Heart left ventricle (tissue), 16 donors: Measurements from ENCODE around the gene TRUB1. TPM values are rescaled to one million over a fixed set of nuclear protein-coding genes. Genes with fewer than 3 reads are reported as not detected.

Experiments used
- ATAC-seq, 4 donors: fragments of 200-7000 bp; cut with Tn5 transposase; one replicate each; pipeline ENCODE4 v1.9.1; 2020 to 2022; ENCODE audit warnings: moderate library complexity in 4 of 4, mild to moderate bottlenecking in 3 of 4, moderate number of reproducible peaks in 1 of 4
- DNase-seq, 5 donors: peaks; one replicate each; pipeline ENCODE4 v3.0.0-alpha.2; 2020
- H3K27ac ChIP-seq, 12 donors: fragments of 200-600 bp; sonication (generic) in 4 of 12; one replicate each; pipeline versions ENCODE4 v1.5.0 to v1.8.0; 2016 to 2022; ENCODE audit warnings: mild to moderate bottlenecking in 2 of 12
- H3K27me3 ChIP-seq, 9 donors: fragments of 200-600 bp; sonication (generic) in 2 of 9; one replicate each; pipeline versions ENCODE4 v1.5.1 to v1.8.0; 2016 to 2022; ENCODE audit warnings: mild to moderate bottlenecking in 3 of 9
- H3K36me3 ChIP-seq, 9 donors: fragments of 200-600 bp; sonication (generic) in 2 of 9; one replicate each; pipeline versions ENCODE4 v1.5.0 to v1.8.0; 2018 to 2022; ENCODE audit warnings: mild to moderate bottlenecking in 2 of 9
- H3K4me1 ChIP-seq, 12 donors: fragments of 200-600 bp; sonication (generic) in 4 of 12; one replicate each; pipeline versions ENCODE4 v1.5.0 to v1.8.0; 2016 to 2022; ENCODE audit warnings: mild to moderate bottlenecking in 3 of 12
- H3K4me3 ChIP-seq, 12 donors: fragments of 200-600 bp; sonication (generic) in 4 of 12; one replicate each; pipeline versions ENCODE4 v1.5.0 to v1.8.0; 2017 to 2022; ENCODE audit warnings: mild to moderate bottlenecking in 9 of 12, moderate library complexity in 4 of 12
- H3K9me3 ChIP-seq, 12 donors: fragments of 200-600 bp; sonication (generic) in 4 of 12; one replicate each; pipeline versions ENCODE4 v1.5.0 to v1.8.0; 2016 to 2022; ENCODE audit warnings: mild to moderate bottlenecking in 1 of 12
- POLR2A ChIP-seq, 2 donors: fragments of 450-650 bp; IDR thresholded peaks; one replicate each; pipeline ENCODE4 v1.6.1; 2017; ENCODE audit warnings: antibody characterized with exemption in 2 of 2, mild to moderate bottlenecking in 2 of 2, moderate library complexity in 2 of 2
- WGBS, 4 donors: extraction: QIAGEN DNeasy Blood & Tissue Kit in 2 of 4; methylation state at CpG; one replicate each; pipeline versions ENCODE4 v1.1.5 to v1.1.7; 2013 to 2018; 5-methylcytosine and 5-hydroxymethylcytosine counted together
- intact Hi-C, 10 donors: fragments of 100-400 bp; cut with DNase I; formaldehyde crosslinking; loops; one replicate each; pipeline versions ENCODE4 v1.11.1 to v1.14.2; 2022
- polyA plus RNA-seq, 2 donors: library from polyadenylated mRNA; stranded (reverse); fragments of 200-250 nt; gene quantifications; one replicate each; pipeline ENCODE4 v1.2.3, GENCODE V29; 2013
- total RNA-seq, 9 donors: library from RNA; depleted of rRNA in 2 of 9; stranded (reverse); fragments of >200 nt in 2 of 9; fragmentation: NEBNext Ultra II Directional in 3 of 9; extraction: Animal tissue kit (Norgen Biotek cat#: 25700) in 3 of 9; gene quantifications; one replicate each; pipeline versions ENCODE4 v1.1.0 to v1.2.4, GENCODE V29; 2016 to 2023
- TF ChIP-seq, protein P1 (sequence below), 12 donors: fragments of 200-600 bp; sonication (generic) in 4 of 12; IDR thresholded peaks; one replicate each; pipeline versions ENCODE4 v1.5.0 to v1.8.0; 2018 to 2022; ENCODE audit warnings: antibody characterized with exemption in 12 of 12, mild to moderate bottlenecking in 5 of 12
- donor health status: ischemic (EF 13 %, LVEDD 7.1; RV severe dilation, severe dysfunction).
- donor health status: healthy with polysubstance abuse.
- donor health status: DM: no; HTN: yes; CAD: no.
- donor health status: DM: no; HTN: no; CAD: no.
- donor health status: ischemic (EF 25% LVEDD 6.9; RV normal size, moderate dysfunction).
- donor health status: ischemic (EF 25% LVEDD 5.7; RV mildly dilated, moderate dysfunction).
- donor health status: healthy.
- donor health status: DM: yes; HTN: yes; CAD: no.
- donor health status: ischemic (EF 35%, LVEDD 5.7; RV mildly dilated, moderate dysfunction).
- donor health status: nonischemic (EF 11% LVEDD 7.7; RV severe dilation, severe dysfunction).
- donor health status: DM: yes; HTN: yes; CAD: no.
- donor health status: PGD.
- donor health status: ischemic (EF 29% LVEDD 5.4; RV normal size, mild dysfunction).
- donor health status: nonischemic (EF 23%, LVEDD 6.1; RV moderate dilation, normal function).

TRUB1 gene
- total and polyA plus RNA-seq, 11 donors, result 4.9 to 31.7 (median 16.1) TPM

DNA sequence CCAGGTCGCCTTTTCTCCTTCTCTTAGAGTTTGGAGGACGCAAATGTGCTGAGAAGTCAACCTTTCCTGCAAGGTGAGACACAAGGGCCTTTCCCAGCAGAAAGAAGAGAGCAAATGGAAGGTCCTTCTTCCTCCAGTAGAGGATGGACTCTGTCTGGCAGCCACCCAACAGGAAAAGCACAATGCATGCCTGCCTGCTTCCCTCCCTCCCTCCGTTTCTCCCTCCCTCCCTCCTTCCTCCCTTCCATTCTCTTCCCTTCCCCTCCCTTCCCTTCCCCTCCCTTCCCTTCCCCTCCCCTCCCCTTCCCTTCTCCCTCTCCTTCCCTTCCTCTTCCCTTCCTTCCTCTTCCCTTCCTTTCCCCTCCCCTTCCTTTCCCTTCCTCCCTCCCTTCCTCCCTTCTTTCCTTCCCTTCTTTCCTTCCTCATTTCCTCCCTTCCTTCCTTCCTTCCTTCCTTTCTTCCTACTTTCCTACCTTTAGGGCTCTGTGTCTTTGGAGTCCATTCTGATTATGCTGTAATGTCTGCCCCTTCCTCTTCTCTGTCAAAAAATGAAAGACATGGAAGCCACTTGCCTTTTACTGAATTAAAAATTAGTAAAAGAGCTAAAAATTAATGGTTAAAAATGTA is 66.4 kb downstream of the TRUB1 start:
- 67 to 79% (median 76%) methylated on average over 3 of the region's 3 CpGs for WGBS, 4 donors
- intact Hi-C loops, result no loop called here
- DNase-seq (no peak), ATAC-seq (no peak)
- no peaks in the 10 kb centered on the region for H3K36me3 ChIP-seq
- H3K27me3 ChIP-seq, result peaks cover 0 to 4% (median 0%) of the 10 kb centered on the region in 9 donors
- H3K27ac ChIP-seq, result no peak overlapping the region
- H3K4me3 ChIP-seq, result no peak overlapping the region
- TF ChIP-seq, protein P1, sequence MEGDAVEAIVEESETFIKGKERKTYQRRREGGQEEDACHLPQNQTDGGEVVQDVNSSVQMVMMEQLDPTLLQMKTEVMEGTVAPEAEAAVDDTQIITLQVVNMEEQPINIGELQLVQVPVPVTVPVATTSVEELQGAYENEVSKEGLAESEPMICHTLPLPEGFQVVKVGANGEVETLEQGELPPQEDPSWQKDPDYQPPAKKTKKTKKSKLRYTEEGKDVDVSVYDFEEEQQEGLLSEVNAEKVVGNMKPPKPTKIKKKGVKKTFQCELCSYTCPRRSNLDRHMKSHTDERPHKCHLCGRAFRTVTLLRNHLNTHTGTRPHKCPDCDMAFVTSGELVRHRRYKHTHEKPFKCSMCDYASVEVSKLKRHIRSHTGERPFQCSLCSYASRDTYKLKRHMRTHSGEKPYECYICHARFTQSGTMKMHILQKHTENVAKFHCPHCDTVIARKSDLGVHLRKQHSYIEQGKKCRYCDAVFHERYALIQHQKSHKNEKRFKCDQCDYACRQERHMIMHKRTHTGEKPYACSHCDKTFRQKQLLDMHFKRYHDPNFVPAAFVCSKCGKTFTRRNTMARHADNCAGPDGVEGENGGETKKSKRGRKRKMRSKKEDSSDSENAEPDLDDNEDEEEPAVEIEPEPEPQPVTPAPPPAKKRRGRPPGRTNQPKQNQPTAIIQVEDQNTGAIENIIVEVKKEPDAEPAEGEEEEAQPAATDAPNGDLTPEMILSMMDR (IDR thresholded peaks at IDR 0.05), result no peak
- no peak for TF ChIP-seq POLR2A (IDR thresholded peaks at IDR 0.05)
- no peaks in the 10 kb centered on the region for H3K9me3 ChIP-seq
- peaks cover 0 to 7% (median 0%) of the 10 kb centered on the region in 12 donors for H3K4me1 ChIP-seq

DNA sequence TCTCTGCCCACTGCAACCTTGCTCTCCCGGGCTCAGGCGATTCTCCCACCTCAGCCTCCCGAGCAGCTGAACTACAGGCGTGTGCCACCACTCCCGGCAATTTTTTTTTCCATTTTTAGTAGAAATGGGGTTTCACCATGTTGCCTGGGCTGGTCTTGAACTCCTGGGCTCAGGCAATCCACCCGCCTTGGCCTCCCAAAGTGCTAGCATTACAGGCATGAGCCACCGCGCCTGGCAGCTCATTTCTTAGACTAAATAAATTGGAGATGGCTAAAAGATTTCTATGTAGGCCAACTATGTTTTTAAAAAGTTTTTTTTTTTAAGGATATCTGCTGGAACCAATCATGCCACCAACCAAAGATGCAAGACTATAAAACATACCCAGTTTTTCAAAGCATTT is 67.8 kb downstream of the TRUB1 start:
- Histone ChIP-seq H3K36me3 (no peaks in the 10 kb centered on the region), H3K27ac (no peak overlapping the region), H3K9me3 (no peaks in the 10 kb centered on the region), H3K27me3 (peaks cover 0 to 5% (median 0%) of the 10 kb centered on the region in 9 donors), H3K4me3 (no peak overlapping the region), H3K4me1 (peaks cover 0 to 7% (median 0%) of the 10 kb centered on the region in 12 donors)
- intact Hi-C loops, result no loop called here
- TF ChIP-seq, protein P1 (IDR thresholded peaks at IDR 0.05), result no peak
- no peak for TF ChIP-seq POLR2A (IDR thresholded peaks at IDR 0.05)
- no peak for ATAC-seq
- 92 to 97% (median 94%) methylated on average over 8 of the region's 8 CpGs for WGBS, 4 donors
- no peak for DNase-seq

DNA sequence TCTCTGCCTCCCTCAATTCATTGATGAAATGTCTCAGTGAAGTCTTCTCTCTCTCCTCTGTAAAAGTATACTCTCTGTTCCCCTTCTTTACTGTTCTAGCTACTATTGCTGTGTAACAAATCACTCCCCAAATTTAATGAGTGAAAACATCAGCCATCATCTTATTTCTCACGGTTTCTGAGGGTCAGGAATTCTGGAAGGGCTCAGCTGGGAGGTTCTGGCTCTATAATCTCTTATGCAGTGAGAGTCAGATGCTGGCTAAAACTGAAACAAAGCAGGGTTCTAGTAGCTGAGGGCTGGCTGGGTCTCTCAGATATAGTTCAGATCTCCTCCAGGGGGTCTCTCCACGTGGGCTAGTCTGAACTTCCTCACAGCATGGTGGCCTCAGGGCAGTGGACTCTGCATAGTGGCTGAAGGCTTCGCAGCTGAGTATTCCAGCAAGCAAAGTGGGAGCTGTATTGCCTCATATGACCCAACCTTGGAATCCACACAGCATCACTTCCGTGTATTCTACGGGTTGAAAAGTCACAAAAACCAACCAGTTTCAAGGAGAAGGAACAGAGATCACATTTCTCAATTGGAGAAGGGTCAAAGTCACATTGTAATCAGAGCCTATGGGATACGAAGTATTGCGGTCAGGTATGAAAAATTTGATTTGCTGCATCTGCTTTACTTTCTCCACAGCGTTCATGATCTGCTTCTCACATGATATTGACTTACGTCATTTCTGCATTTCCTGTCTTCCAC is 80.4 kb downstream of the TRUB1 start:
- no peak for TF ChIP-seq POLR2A (IDR thresholded peaks at IDR 0.05)
- TF ChIP-seq, protein P1 (IDR thresholded peaks at IDR 0.05), result no peak
- WGBS, 4 donors, result 77 to 81% (median 79%) methylated on average over 9 of the region's 9 CpGs
- intact Hi-C loops, result no loop called here
- DNase-seq, result no peak
- no peak overlapping the region for H3K4me3 ChIP-seq
- H3K27me3 ChIP-seq, result peaks cover 0 to 3% (median 0%) of the 10 kb centered on the region in 9 donors
- ATAC-seq, result no peak
- H3K27ac ChIP-seq, result no peak overlapping the region
- no peaks in the 10 kb centered on the region for H3K36me3 ChIP-seq
- H3K4me1 ChIP-seq, result no peaks in the 10 kb centered on the region
- H3K9me3 ChIP-seq, result no peaks in the 10 kb centered on the region

DNA sequence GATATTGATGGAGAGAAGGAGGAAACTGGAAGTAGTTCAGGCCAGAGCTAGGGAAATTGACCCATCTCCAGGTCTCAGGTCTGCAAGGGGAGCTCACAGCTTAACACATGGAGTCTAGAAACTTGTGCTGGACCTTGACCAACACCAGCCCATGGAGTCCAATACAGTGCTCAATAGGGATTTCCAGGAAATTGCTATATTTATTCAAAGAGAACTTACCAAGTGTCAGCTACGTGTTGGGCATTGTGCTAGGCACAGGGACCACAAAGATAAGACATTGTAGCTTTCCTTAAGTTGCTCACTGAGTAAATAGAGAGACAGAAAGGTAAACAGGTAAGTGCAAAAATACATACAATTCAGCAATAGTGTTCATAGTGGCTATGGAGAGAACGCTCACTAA is 82.5 kb downstream of the TRUB1 start:
- DNase-seq (no peak), ATAC-seq (no peak)
- TF ChIP-seq, protein P1 (IDR thresholded peaks at IDR 0.05), result no peak
- TF ChIP-seq POLR2A (IDR thresholded peaks at IDR 0.05), result no peak
- WGBS, 4 donors, result 78 to 87% (median 86%) methylated on average over 2 of the region's 2 CpGs
- Histone ChIP-seq H3K4me3 (no peak overlapping the region), H3K36me3 (no peaks in the 10 kb centered on the region), H3K9me3 (no peaks in the 10 kb centered on the region), H3K4me1 (no peaks in the 10 kb centered on the region), H3K27me3 (peaks cover 0 to 3% (median 0%) of the 10 kb centered on the region in 9 donors), H3K27ac (no peak overlapping the region)
- intact Hi-C loops, result no loop called here
